ENCODE results near the gene KLF9.
"Not testable (repeated sequence)": the region's sequence is repeated elsewhere in the genome, so short reads cannot be mapped to it uniquely, and the experiment has no call there.

Gene KLF9

GRCh38 chr9:70403166-70403565 lies 11.3 kb downstream of the KLF9 start:
- DNase-seq = no peak

- DNase-seq = no peak
Measured at GRCh38 chr9:70402213-70402612, 12.2 kb downstream of the KLF9 start.

GRCh38 chr9:70401241-70401640 lies 13.2 kb downstream of the KLF9 start:
- not testable (repeated sequence) for DNase-seq

- DNase-seq = no peak
Measured at GRCh38 chr9:70400107-70400892, 14.2 kb downstream of the KLF9 start.

- DNase-seq = no peak
Measured at GRCh38 chr9:70399141-70399540, 15.3 kb downstream of the KLF9 start.

GRCh38 chr9:70398145-70398556 lies 16.3 kb downstream of the KLF9 start:
- peak; percentile 57 for DNase-seq

- no peak for DNase-seq
Measured at GRCh38 chr9:70395652-70396051, 18.8 kb downstream of the KLF9 start.

GRCh38 chr9:70392850-70393249 lies 21.6 kb downstream of the KLF9 start:
- no peak for DNase-seq

GRCh38 chr9:70392189-70392588 lies 22.3 kb downstream of the KLF9 start:
- peak; percentile 19 for DNase-seq

- no peak for DNase-seq
Measured at GRCh38 chr9:70390933-70391341, 23.5 kb downstream of the KLF9 start.

GRCh38 chr9:70389621-70390266 lies 24.7 kb downstream of the KLF9 start:
- no peak for DNase-seq

- DNase-seq = no peak
Measured at GRCh38 chr9:70389188-70389587, 25.3 kb downstream of the KLF9 start.

GRCh38 chr9:70387663-70388062 lies 26.8 kb downstream of the KLF9 start:
- DNase-seq = no peak

GRCh38 chr9:70385426-70385825 lies 29.0 kb downstream of the KLF9 start:
- no peak for DNase-seq

- DNase-seq = no peak
Measured at GRCh38 chr9:70382709-70383605, 31.5 kb downstream of the KLF9 start.

- no peak for DNase-seq
Measured at GRCh38 chr9:70382046-70382708, 32.3 kb downstream of the KLF9 start.

GRCh38 chr9:70374962-70375618 lies 39.4 kb downstream of the KLF9 start:
- DNase-seq = no peak

GRCh38 chr9:70367305-70367930 lies 47.0 kb downstream of the KLF9 start:
- DNase-seq = no peak

GRCh38 chr9:70363760-70364159 lies 50.7 kb downstream of the KLF9 start:
- DNase-seq = no peak

GRCh38 chr9:70362952-70363351 lies 51.5 kb downstream of the KLF9 start:
- DNase-seq = no peak

GRCh38 chr9:70355801-70356200 lies 58.7 kb downstream of the KLF9 start:
- no peak for DNase-seq

GRCh38 chr9:70352802-70353201 lies 61.7 kb downstream of the KLF9 start:
- DNase-seq = peak; percentile 43
